ENCODE results near the gene CERS5. TPM values are rescaled to one million over a fixed set of nuclear protein-coding genes. Genes with fewer than 3 reads are reported as not detected.
"Not testable (repeated sequence)": the region's sequence is repeated elsewhere in the genome, so short reads cannot be mapped to it uniquely, and the experiment has no call there.

CERS5 gene
- total RNA-seq, 1 donor from 2014 or later = 64.9 TPM

- TF ChIP-seq CTCF (IDR thresholded peaks at IDR 0.05) = no peak
- H3K4me1 Mint-ChIP-seq = peaks cover 35% of the 10 kb centered on the region
- peak overlapping the region; percentile 93 for H3K27ac Mint-ChIP-seq
- intact Hi-C loops (cut with micrococcal nuclease) = loop anchor here (1.0 to 5.0 kb wide), 6 partner anchors 10 to 315 kb away; partner anchors contain the start of genes CERS5, LARP4 and RACGAP1
- ChIA-PET CTCF (interaction anchor here (1.0 to 2.7 kb wide), 6 partner anchors 9 to 90 kb away, joined by 4 to 48 read pairs (median 10); partner anchors contain the start of genes CERS5 and COX14), POLR2A (interaction anchor here (0.6 to 8.5 kb wide), 14 partner anchors 15 to 435 kb away, joined by 3 to 262 read pairs (median 5); partner anchors contain the start of genes BCDIN3D, CERS5, COX14 and GPD1)
- peaks cover 44% of the 10 kb centered on the region for H3K36me3 Mint-ChIP-seq (ENCODE audit: low read depth)
- peak overlapping the region; percentile 94 for H3K4me3 Mint-ChIP-seq
- ATAC-seq (ENCODE audit: low read depth) (no peak), DNase-seq (no peak)
- no peaks in the 10 kb centered on the region for H3K27me3 Mint-ChIP-seq
- no peaks in the 10 kb centered on the region for H3K9me3 Mint-ChIP-seq
Measured at GRCh38 chr12:50085615-50086072, 81.5 kb downstream of the CERS5 start.

DNA sequence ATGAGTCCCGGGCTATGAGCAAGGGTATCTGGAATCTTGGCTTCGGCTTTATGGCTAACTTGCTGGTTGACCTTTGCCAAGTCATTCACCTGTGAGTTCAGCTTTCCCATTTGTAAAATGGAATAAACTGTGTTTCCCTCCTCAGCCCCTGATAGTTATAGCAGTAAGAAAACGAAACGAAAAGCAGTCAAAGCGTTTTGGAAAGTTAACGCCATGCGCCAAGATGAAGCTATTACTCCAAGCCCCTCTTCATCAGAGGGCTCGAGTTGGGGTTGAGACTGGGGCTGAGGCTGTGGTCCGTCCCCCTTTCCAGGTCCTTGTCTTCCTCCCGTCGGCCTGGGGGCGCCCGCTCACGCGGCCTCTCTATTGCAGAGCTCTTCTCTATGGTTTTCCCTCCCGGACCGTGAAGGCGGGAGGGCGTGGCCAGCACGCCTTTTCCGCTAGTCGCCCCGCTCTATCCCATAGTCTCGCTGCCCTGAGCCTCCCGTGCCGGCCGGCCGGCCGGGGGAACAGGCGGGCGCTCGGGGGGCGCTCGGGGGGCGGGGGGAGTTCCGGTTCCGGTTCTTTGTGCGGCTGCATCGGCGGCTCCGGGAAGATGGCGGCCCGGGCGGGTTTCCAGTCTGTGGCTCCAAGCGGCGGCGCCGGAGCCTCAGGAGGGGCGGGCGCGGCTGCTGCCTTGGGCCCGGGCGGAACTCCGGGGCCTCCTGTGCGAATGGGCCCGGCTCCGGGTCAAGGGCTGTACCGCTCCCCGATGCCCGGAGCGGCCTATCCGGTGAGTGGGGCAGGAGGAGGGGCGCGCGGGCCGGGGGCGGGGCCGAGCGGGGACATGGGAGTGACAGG, 82.2 kb downstream of the CERS5 start, which contains the start of gene SMARCD1:
Gene SMARCD1 (plus strand): TSS at position 568 of the 840 bp plus-strand sequence. CDS start 28 bp downstream, at position 596.
- ChIA-PET CTCF (interaction anchor here (0.7 to 2.7 kb wide), 8 partner anchors 8 to 91 kb away, joined by 3 to 48 read pairs (median 8); partner anchors contain the start of genes CERS5 and COX14), POLR2A (interaction anchor here (0.6 to 8.5 kb wide), 31 partner anchors 12 to 975 kb away, joined by 3 to 262 read pairs (median 4); partner anchors contain the start of genes BCDIN3D, CERS5, COX14 and DIP2B)
- intact Hi-C loops (cut with micrococcal nuclease) = loop anchor here (1.0 to 5.0 kb wide), 6 partner anchors 10 to 316 kb away; partner anchors contain the start of genes CERS5, LARP4 and RACGAP1
- H3K9me3 Mint-ChIP-seq = no peaks in the 10 kb centered on the region
- H3K27ac Mint-ChIP-seq = peak within 1 kb of the TSS; percentile 97
- ATAC-seq (ENCODE audit: low read depth) = peak; percentile 86
- peak; percentile 82 for DNase-seq
- peaks cover 40% of the 10 kb centered on the region for H3K36me3 Mint-ChIP-seq (ENCODE audit: low read depth)
- H3K4me3 Mint-ChIP-seq = peak within 1 kb of the TSS; percentile 94
- TF ChIP-seq CTCF (IDR thresholded peaks at IDR 0.05) = no peak
- H3K27me3 Mint-ChIP-seq = no peaks in the 10 kb centered on the region
- peaks cover 35% of the 10 kb centered on the region for H3K4me1 Mint-ChIP-seq

DNA sequence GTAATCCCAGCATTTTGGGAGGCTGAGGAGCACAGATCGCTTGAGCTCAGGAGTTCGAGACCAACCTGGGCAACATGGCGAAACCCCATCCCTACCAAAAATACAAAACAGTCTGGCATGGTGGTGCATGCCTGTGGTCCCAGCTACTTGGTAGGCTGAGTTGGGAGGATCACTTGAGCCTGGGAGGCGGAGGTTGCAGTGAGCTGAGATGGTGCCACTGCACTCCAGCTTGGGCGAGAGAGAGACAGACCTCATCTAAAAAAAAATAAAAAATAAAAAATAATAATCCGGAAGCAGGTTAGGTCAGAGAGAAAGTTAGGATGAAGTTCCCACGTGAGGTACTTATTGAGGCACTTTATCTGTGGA, 82.8 kb downstream of the CERS5 start:
- peaks cover 34% of the 10 kb centered on the region for H3K36me3 Mint-ChIP-seq (ENCODE audit: low read depth)
- intact Hi-C loops (cut with micrococcal nuclease) = loop anchor here (2.0 kb wide), 1 partner anchor 316 kb away; the partner anchor contains the start of gene LARP4
- H3K27me3 Mint-ChIP-seq; H3K9me3 Mint-ChIP-seq; DNase-seq; ATAC-seq (ENCODE audit: low read depth): not testable (repeated sequence)
- H3K4me3 Mint-ChIP-seq = peak overlapping the region; percentile 94
- CTCF ChIA-PET = interaction anchor here (0.7 to 2.7 kb wide), 8 partner anchors 8 to 92 kb away, joined by 3 to 48 read pairs (median 8); partner anchors contain the start of genes CERS5 and COX14
- H3K27ac Mint-ChIP-seq = peak overlapping the region; percentile 97
- POLR2A ChIA-PET = interaction anchor here (0.6 to 8.5 kb wide), 30 partner anchors 12 to 975 kb away, joined by 3 to 262 read pairs (median 4); partner anchors contain the start of genes BCDIN3D, CERS5, COX14 and DIP2B
- peaks cover 35% of the 10 kb centered on the region for H3K4me1 Mint-ChIP-seq

DNA sequence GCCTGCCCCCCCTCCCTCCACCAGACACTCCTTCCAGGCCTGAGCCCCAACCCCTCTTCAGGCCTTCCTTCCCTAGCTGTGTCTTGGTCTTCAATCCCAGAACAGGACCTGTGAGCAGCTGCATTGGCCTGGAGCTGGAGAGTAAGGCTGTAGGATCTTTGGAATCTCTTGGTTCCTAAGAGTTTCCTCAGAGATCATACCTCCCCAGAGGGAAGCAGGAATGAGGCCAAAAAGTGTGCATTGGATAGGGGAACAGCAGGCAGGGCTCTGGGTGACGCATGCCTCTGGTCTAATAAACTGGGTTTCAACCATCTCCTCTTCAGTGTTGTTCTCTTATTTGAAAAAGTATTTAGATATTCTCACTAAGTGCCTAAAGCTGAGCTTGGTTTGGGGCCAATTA, 83.9 kb downstream of the CERS5 start:
- TF ChIP-seq CTCF (IDR thresholded peaks at IDR 0.05) = no peak
- Mint-ChIP-seq H3K4me3 (peak overlapping the region; percentile 71), H3K4me1 (peaks cover 28% of the 10 kb centered on the region), H3K36me3 (ENCODE audit: low read depth) (peaks cover 24% of the 10 kb centered on the region), H3K27ac (peak overlapping the region; percentile 76), H3K27me3 (peaks cover 2% of the 10 kb centered on the region), H3K9me3 (no peaks in the 10 kb centered on the region)
- ATAC-seq (ENCODE audit: low read depth) = no peak
- CTCF ChIA-PET = interaction anchor here (0.6 to 2.7 kb wide), 3 partner anchors 9 to 92 kb away, joined by 3 to 8 read pairs (median 8); partner anchors contain the start of gene COX14
- POLR2A ChIA-PET = interaction anchor here (0.8 to 2.6 kb wide), 2 partner anchors 58 to 84 kb away, joined by 3 to 16 read pairs; partner anchors contain the start of genes CERS5 and RACGAP1
- DNase-seq = no peak
- intact Hi-C loops (cut with micrococcal nuclease) = no loop called here

GRCh38 chr12:50082644-50083043, 84.5 kb downstream of the CERS5 start:
- no peak for DNase-seq
- ChIA-PET CTCF (interaction anchor here (1.7 to 2.7 kb wide), 2 partner anchors 8 to 29 kb away, joined by 8 read pairs; partner anchors contain the start of gene COX14), POLR2A (interaction anchor here (0.8 kb wide), 1 partner anchor 84 kb away, joined by 3 read pairs; the partner anchor contains the start of gene CERS5)
- H3K9me3 Mint-ChIP-seq = no peaks in the 10 kb centered on the region
- H3K27me3 Mint-ChIP-seq = peaks cover 2% of the 10 kb centered on the region
- intact Hi-C loops (cut with micrococcal nuclease) = no loop called here
- H3K4me3 Mint-ChIP-seq = no peak overlapping the region
- H3K36me3 Mint-ChIP-seq (ENCODE audit: low read depth) = peaks cover 20% of the 10 kb centered on the region
- no peak overlapping the region for H3K27ac Mint-ChIP-seq
- no peak for TF ChIP-seq CTCF (IDR thresholded peaks at IDR 0.05)
- no peak for ATAC-seq (ENCODE audit: low read depth)
- H3K4me1 Mint-ChIP-seq = peaks cover 23% of the 10 kb centered on the region

Measured in activated B cell treated with CpG ODN at 0.5 μM for 24 hours (primary cell).